Sigmoid colon (tissue), 7 donors: ENCODE measurements around the gene GNAT1. TPM values are rescaled to one million over a fixed set of nuclear protein-coding genes. Genes with fewer than 3 reads are reported as not detected.

Experiments
- DNase-seq: peaks from one replicate; pipeline ENCODE4 v3.0.0-alpha.2; 2019
- H3K27ac ChIP-seq, 4 donors: fragments of 200-600 bp; sonication (generic); one replicate each; pipeline ENCODE4 v1.5.1; 2016 to 2019; ENCODE audit warnings: mild to moderate bottlenecking in 1 of 4
- H3K27me3 ChIP-seq, 3 donors: fragments of 200-600 bp; sonication (generic); one replicate each; pipeline ENCODE4 v1.5.1; 2019; ENCODE audit warnings: mild to moderate bottlenecking in 1 of 3
- H3K36me3 ChIP-seq, 4 donors: fragments of 200-600 bp; sonication (generic); one replicate each; pipeline ENCODE4 v1.5.1; 2016 to 2019
- H3K4me1 ChIP-seq, 4 donors: fragments of 200-600 bp; sonication (generic); one replicate each; pipeline ENCODE4 v1.5.1; 2017 to 2019
- H3K4me3 ChIP-seq, 4 donors: fragments of 200-600 bp; sonication (generic); one replicate each; pipeline ENCODE4 v1.5.1; 2017 to 2019; ENCODE audit warnings: mild to moderate bottlenecking in 2 of 4, moderate library complexity in 1 of 4
- H3K9me3 ChIP-seq, 4 donors: fragments of 200-600 bp in 3 of 4; sonication (generic) in 3 of 4; one replicate each; pipeline versions ENCODE4 v1.5.1 to v1.6.1; 2013 to 2019
- EP300 ChIP-seq, 4 donors: sonication (generic); formaldehyde crosslinking; IDR thresholded peaks; one replicate each; pipeline ENCODE4 v1.6.1; 2017; ENCODE audit warnings: antibody characterized with exemption in 4 of 4
- POLR2A ChIP-seq, 2 donors: fragments of 450-650 bp; IDR thresholded peaks; one replicate each; pipeline ENCODE4 v1.6.1; 2016; ENCODE audit warnings: antibody characterized with exemption in 2 of 2, mild to moderate bottlenecking in 2 of 2, moderate library complexity in 2 of 2
- POLR2AphosphoS5 ChIP-seq, 4 donors: sonication (generic); formaldehyde crosslinking; IDR thresholded peaks; one replicate each; pipeline ENCODE4 v1.6.1; 2017; ENCODE audit warnings: antibody characterized with exemption in 4 of 4
- WGBS, 2 donors: extraction: QIAGEN DNeasy Blood & Tissue Kit; methylation state at CpG; one replicate each; pipeline ENCODE4 v1.1.7; 2013; 5-methylcytosine and 5-hydroxymethylcytosine counted together
- intact Hi-C: fragments of 100-400 bp; cut with DNase I; formaldehyde crosslinking; loops from one replicate; pipeline ENCODE4 v1.15.1; 2023
- polyA plus RNA-seq, 3 donors: library from polyadenylated mRNA; stranded (reverse); fragments of 200-250 nt; gene quantifications; one replicate each; pipeline ENCODE4 v1.2.3, GENCODE V29; 2013
- total RNA-seq, 4 donors: library from RNA; depleted of rRNA; stranded (reverse); fragments of >200 nt; gene quantifications; one replicate each; pipeline ENCODE4 v1.1.0, GENCODE V29; 2016
- TF ChIP-seq, protein P1 (sequence below), 4 experiments: fragments of 450-650 bp in 3 of 4; fragments of 200-600 bp in 1 of 4; IDR thresholded peaks; one replicate each; pipeline ENCODE4 v1.5.1; 2016 to 2019; ENCODE audit warnings: antibody characterized with exemption in 4 of 4, mild to moderate bottlenecking in 3 of 4, moderate library complexity in 2 of 4
- donor health status: healthy with polysubstance abuse.
- donor health status: Bipolar disorder and iron deficiency.
- donor health status: healthy.

Gene GNAT1
- total and polyA plus RNA-seq, 7 donors: 0.06 TPM; not detected in 6

DNA sequence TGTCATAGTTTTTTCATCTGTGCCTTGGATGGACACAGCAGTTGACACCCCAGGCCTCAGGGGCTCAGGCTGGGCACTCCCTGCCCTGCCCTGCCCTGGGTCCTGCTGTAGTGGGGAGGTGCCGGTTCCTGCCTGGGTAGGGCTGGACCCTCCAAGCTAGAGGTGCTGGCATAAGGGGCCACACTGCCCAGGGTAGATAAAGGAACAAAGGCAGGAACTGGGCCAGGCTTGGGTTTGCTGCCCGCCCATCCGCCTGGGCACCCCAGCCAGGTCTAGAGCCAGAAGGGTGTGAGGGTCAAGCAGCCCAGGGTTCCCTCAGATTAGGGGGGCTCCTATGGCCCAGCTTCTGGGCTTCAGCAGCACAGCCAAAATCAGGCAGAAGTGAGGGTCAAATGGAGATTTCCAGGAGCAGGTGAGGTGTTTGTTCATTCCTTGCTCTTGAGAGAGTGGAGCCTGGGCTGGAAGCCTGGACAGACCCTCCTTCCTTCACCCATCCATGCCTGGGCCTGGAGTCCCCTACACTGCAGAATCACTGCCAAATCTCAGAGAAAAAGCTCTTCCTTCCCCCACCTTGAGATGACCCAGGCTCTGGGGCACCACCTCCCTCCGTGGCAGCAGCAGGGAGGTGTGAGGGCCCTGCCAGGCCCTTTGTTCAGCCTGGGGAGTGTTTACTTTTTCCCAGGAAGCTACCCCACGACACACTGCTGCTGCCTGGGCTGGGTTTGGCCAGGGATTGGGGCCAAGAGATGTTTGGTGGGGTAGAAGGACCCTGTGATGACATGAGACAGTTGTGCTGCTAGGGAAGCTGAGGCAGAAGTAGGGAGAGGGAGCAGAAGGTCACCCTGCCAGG lies 29.2 kb upstream of the GNAT1 start:
- Histone ChIP-seq H3K9me3 (no peaks in the 10 kb centered on the region), H3K4me1 (peaks cover 0 to 100% (median 93%) of the 10 kb centered on the region in 4 donors), H3K27me3 (no peaks in the 10 kb centered on the region), H3K4me3 (no peak overlapping the region), H3K36me3 (no peaks in the 10 kb centered on the region), H3K27ac (peak overlapping the region; percentile 86 to 91 (median 88))
- intact Hi-C loops: no loop called here
- 48 to 71% methylated on average over 5 of the region's 5 CpGs for WGBS, 2 donors
- TF ChIP-seq POLR2A (IDR thresholded peaks at IDR 0.05): no peak
- TF ChIP-seq, protein P1, sequence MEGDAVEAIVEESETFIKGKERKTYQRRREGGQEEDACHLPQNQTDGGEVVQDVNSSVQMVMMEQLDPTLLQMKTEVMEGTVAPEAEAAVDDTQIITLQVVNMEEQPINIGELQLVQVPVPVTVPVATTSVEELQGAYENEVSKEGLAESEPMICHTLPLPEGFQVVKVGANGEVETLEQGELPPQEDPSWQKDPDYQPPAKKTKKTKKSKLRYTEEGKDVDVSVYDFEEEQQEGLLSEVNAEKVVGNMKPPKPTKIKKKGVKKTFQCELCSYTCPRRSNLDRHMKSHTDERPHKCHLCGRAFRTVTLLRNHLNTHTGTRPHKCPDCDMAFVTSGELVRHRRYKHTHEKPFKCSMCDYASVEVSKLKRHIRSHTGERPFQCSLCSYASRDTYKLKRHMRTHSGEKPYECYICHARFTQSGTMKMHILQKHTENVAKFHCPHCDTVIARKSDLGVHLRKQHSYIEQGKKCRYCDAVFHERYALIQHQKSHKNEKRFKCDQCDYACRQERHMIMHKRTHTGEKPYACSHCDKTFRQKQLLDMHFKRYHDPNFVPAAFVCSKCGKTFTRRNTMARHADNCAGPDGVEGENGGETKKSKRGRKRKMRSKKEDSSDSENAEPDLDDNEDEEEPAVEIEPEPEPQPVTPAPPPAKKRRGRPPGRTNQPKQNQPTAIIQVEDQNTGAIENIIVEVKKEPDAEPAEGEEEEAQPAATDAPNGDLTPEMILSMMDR (IDR thresholded peaks at IDR 0.05): no peak
- TF ChIP-seq EP300 (IDR thresholded peaks at IDR 0.05): no peak
- TF ChIP-seq POLR2AphosphoS5 (IDR thresholded peaks at IDR 0.05): no peak
- no peak for DNase-seq

DNA sequence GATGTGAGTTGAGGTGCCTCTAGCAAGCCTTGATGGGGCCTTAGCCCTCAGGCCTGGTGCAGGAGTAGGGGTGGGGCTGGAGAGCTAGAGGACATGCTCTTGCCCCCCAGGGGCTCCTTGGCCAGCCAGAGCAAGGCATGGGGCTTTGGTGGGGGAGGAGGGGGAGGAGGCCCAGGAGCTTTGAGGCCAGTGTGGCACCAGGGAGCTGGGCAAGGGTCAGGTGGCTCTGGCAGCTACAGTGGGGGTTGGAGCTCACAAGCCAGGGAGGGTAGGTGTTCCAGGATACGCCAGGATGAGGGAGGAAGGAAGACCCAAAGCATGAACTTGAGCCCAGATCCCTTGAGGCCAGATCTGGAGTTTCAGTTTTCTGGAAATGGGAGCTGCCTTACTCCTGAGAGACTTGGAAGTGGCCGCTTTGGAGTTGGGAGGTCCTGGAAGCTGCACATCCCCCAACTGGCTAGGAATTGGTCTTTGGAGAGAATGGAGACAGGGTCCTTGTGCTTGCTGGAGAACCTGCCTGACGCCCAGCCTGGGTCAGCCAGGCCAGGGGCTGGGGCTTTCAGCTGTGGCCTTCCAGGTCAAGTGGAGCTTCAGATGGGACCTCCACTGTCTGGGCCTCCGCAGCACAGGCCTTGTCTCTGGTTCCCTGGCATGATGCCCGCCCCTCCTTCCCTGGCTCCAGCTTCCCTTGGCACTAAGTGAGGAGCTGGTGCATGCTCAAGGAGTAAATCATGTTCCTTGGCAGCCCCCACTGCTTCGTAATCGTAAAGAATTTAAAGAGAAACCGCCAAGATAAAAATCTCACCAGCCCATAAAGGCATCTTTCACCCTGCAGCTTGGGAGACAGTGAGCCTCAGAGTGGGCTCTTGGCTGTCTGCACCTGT lies 27.6 kb upstream of the GNAT1 start:
- H3K9me3 ChIP-seq: no peaks in the 10 kb centered on the region
- TF ChIP-seq POLR2AphosphoS5 (IDR thresholded peaks at IDR 0.05): peak; percentile 31 to 80 (median 64)
- TF ChIP-seq, protein P1 (IDR thresholded peaks at IDR 0.05): no peak
- WGBS, 2 donors: 35 to 61% methylated on average over 8 of the region's 8 CpGs
- no peaks in the 10 kb centered on the region for H3K36me3 ChIP-seq
- no peak overlapping the region for H3K4me3 ChIP-seq
- H3K27ac ChIP-seq: peak overlapping the region; percentile 86 to 91 (median 88)
- peaks cover 0 to 100% (median 95%) of the 10 kb centered on the region in 4 donors for H3K4me1 ChIP-seq
- peak; percentile 96 for DNase-seq
- intact Hi-C loops: no loop called here
- no peaks in the 10 kb centered on the region for H3K27me3 ChIP-seq

DNA sequence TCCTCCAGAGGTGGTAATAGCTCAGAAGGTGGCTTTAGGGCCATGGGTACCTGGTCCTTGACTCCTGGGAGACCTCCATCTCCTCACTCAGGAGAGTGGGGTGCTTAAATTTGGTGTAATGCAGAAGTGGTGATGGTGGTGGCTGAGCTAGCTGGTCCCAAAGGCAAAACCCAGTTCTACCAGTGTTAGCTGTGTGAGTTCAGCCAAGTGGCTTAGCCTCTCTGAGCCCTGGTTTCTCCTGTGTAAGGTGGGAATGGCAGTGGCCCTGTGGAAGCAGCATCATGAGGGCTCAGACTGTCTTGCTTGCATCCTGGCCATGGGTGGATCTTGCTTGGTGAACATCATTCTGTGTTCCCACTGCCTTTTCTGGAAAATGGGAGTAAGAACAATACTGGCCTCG lies 26.9 kb upstream of the GNAT1 start:
- peaks cover 0 to 100% (median 97%) of the 10 kb centered on the region in 4 donors for H3K4me1 ChIP-seq

More for the DNA sequence above, 26.9 kb upstream of the GNAT1 start:
- Histone ChIP-seq H3K4me3 (no peak overlapping the region), H3K36me3 (no peaks in the 10 kb centered on the region), H3K9me3 (no peaks in the 10 kb centered on the region), H3K27me3 (no peaks in the 10 kb centered on the region), H3K27ac (peak overlapping the region; percentile 86 to 91 (median 88))
- intact Hi-C loops: no loop called here
- TF ChIP-seq EP300 (IDR thresholded peaks at IDR 0.05): no peak
- TF ChIP-seq POLR2AphosphoS5 (IDR thresholded peaks at IDR 0.05): no peak
- TF ChIP-seq POLR2A (IDR thresholded peaks at IDR 0.05): no peak
- TF ChIP-seq, protein P1 (IDR thresholded peaks at IDR 0.05): no peak
- no peak for DNase-seq
- WGBS, 2 donors: 39 to 56% methylated on average over 1 of the region's 1 CpG
